Measurements from ENCODE around the gene CXADR. TPM values are rescaled to one million over a fixed set of nuclear protein-coding genes. Genes with fewer than 3 reads are reported as not detected.

Gene CXADR
- total and polyA plus RNA-seq, 3 experiments from 2014 or later, result 0.42 to 1.1 (median 0.81) TPM

DNA sequence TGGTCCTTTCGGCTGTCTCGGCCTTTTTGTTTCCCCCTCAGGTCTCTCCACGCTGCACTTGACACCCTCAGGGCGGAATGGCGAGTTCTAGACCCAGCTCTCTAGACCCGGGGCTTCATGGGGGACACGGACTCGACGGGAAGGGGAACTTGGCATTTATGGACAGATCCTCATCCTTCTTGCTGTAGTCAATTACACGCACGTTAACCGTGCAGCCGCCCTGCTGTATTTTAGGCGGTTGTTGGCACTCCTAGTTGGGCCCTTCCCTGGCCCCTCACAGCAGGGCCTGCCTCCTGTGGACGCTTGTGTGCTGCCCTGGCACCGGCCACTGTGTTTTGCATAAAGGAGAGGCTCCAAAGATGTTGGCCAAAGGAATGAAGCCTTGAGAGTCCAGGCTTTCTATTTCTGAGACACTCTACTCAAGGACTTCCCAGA, 100.4 kb downstream of the CXADR start:
- Histone ChIP-seq H3K4me3 (ENCODE audit: low read length) (peak overlapping the region; percentile 36), H3K27me3 (ENCODE audit: insufficient read depth, low read length, poor library complexity, severe bottlenecking) (no peaks in the 10 kb centered on the region), H3K9me3 (ENCODE audit: low read length) (no peaks in the 10 kb centered on the region), H3K4me1 (ENCODE audit: insufficient read depth, low read length) (peaks cover 10% of the 10 kb centered on the region), H3K27ac (ENCODE audit: low read depth, low read length) (no peak overlapping the region), H3K36me3 (ENCODE audit: insufficient read depth, low read length) (no peaks in the 10 kb centered on the region)
- Mint-ChIP-seq H3K4me3 (peak overlapping the region; percentile 80 to 92 (median 85)), H3K27ac (peak overlapping the region in 7 of 8 donors; percentile 81 to 92 (median 86)), H3K4me1 (peaks cover 19 to 40% (median 27%) of the 10 kb centered on the region in 3 donors), H3K27me3 (peaks cover 0 to 1% of the 10 kb centered on the region in 2 donors), H3K36me3 (peaks cover 5 to 19% (median 7%) of the 10 kb centered on the region in 3 donors), H3K9me3 (no peaks in the 10 kb centered on the region)
- DNase-seq, result peak in 1 of 5 donors; percentile 1
- ChIA-PET CTCF (interaction anchor here (1.3 kb wide), 1 partner anchor 162 kb away, joined by 3 read pairs; no protein-coding TSS in a partner anchor), POLR2A (no interaction called here)

- ChIA-PET POLR2A (no interaction called here), CTCF (no interaction called here)
- Mint-ChIP-seq H3K36me3 (peaks cover 0 to 4% (median 0%) of the 10 kb centered on the region in 3 donors), H3K9me3 (no peaks in the 10 kb centered on the region), H3K27me3 (no peaks in the 10 kb centered on the region), H3K4me1 (peaks cover 0 to 7% (median 1%) of the 10 kb centered on the region in 3 donors), H3K4me3 (peak overlapping the region in 1 of 7 donors; percentile 24), H3K27ac (peak overlapping the region in 1 of 8 donors; percentile 58)
- DNase-seq, result no peak
- Histone ChIP-seq H3K4me3 (ENCODE audit: low read length) (no peak overlapping the region), H3K27me3 (ENCODE audit: insufficient read depth, low read length, poor library complexity, severe bottlenecking) (no peaks in the 10 kb centered on the region), H3K9me3 (ENCODE audit: low read length) (no peaks in the 10 kb centered on the region), H3K27ac (ENCODE audit: low read depth, low read length) (no peak overlapping the region), H3K36me3 (ENCODE audit: insufficient read depth, low read length) (no peaks in the 10 kb centered on the region), H3K4me1 (ENCODE audit: insufficient read depth, low read length) (no peaks in the 10 kb centered on the region)
These were observed 104.0 kb downstream of the CXADR start for GRCh38 chr21:17616831-17617230.

GRCh38 chr21:17622018-17622417, 109.2 kb downstream of the CXADR start:
- Mint-ChIP-seq H3K4me1 (no peaks in the 10 kb centered on the region), H3K4me3 (no peak overlapping the region), H3K27ac (no peak overlapping the region), H3K27me3 (peaks cover 3 to 29% of the 10 kb centered on the region in 2 donors), H3K36me3 (no peaks in the 10 kb centered on the region), H3K9me3 (no peaks in the 10 kb centered on the region)
- ChIA-PET CTCF (no interaction called here), POLR2A (no interaction called here)
- H3K9me3 ChIP-seq (ENCODE audit: low read length), result no peaks in the 10 kb centered on the region
- no peaks in the 10 kb centered on the region for H3K36me3 ChIP-seq (ENCODE audit: insufficient read depth, low read length)
- H3K27ac ChIP-seq (ENCODE audit: low read depth, low read length), result no peak overlapping the region
- H3K4me3 ChIP-seq (ENCODE audit: low read length), result no peak overlapping the region
- peaks cover 5% of the 10 kb centered on the region for H3K27me3 ChIP-seq (ENCODE audit: insufficient read depth, low read length, poor library complexity, severe bottlenecking)
- no peaks in the 10 kb centered on the region for H3K4me1 ChIP-seq (ENCODE audit: insufficient read depth, low read length)
- no peak for DNase-seq

- Mint-ChIP-seq H3K4me3 (no peak overlapping the region), H3K27ac (no peak overlapping the region), H3K27me3 (peaks cover 3 to 14% of the 10 kb centered on the region in 2 donors), H3K9me3 (no peaks in the 10 kb centered on the region), H3K36me3 (no peaks in the 10 kb centered on the region), H3K4me1 (no peaks in the 10 kb centered on the region)
- no peak overlapping the region for H3K27ac ChIP-seq (ENCODE audit: low read depth, low read length)
- no peak for DNase-seq
- ChIA-PET CTCF (no interaction called here), POLR2A (no interaction called here)
- peaks cover 3% of the 10 kb centered on the region for H3K27me3 ChIP-seq (ENCODE audit: insufficient read depth, low read length, poor library complexity, severe bottlenecking)
- H3K4me3 ChIP-seq (ENCODE audit: low read length), result no peak overlapping the region
- H3K9me3 ChIP-seq (ENCODE audit: low read length), result no peaks in the 10 kb centered on the region
- H3K36me3 ChIP-seq (ENCODE audit: insufficient read depth, low read length), result no peaks in the 10 kb centered on the region
- H3K4me1 ChIP-seq (ENCODE audit: insufficient read depth, low read length), result no peaks in the 10 kb centered on the region
These were observed 118.4 kb downstream of the CXADR start for GRCh38 chr21:17631195-17631594.

GRCh38 chr21:17636711-17637110, 123.9 kb downstream of the CXADR start:
- Mint-ChIP-seq H3K27ac (no peak overlapping the region), H3K4me3 (no peak overlapping the region), H3K36me3 (peaks cover 0 to 16% (median 4%) of the 10 kb centered on the region in 3 donors), H3K4me1 (peaks cover 0 to 2% (median 0%) of the 10 kb centered on the region in 3 donors), H3K27me3 (peaks cover 0 to 4% of the 10 kb centered on the region in 2 donors), H3K9me3 (peaks cover 2 to 6% (median 4%) of the 10 kb centered on the region in 5 donors)
- ChIA-PET CTCF (interaction anchor here (0.7 kb wide), 1 partner anchor 28 kb away, joined by 3 read pairs; no protein-coding TSS in a partner anchor), POLR2A (no interaction called here)
- H3K36me3 ChIP-seq (ENCODE audit: insufficient read depth, low read length), result no peaks in the 10 kb centered on the region
- no peak overlapping the region for H3K4me3 ChIP-seq (ENCODE audit: low read length)
- H3K27ac ChIP-seq (ENCODE audit: low read depth, low read length), result no peak overlapping the region
- no peaks in the 10 kb centered on the region for H3K9me3 ChIP-seq (ENCODE audit: low read length)
- H3K27me3 ChIP-seq (ENCODE audit: insufficient read depth, low read length, poor library complexity, severe bottlenecking), result no peaks in the 10 kb centered on the region
- DNase-seq, result no peak
- no peaks in the 10 kb centered on the region for H3K4me1 ChIP-seq (ENCODE audit: insufficient read depth, low read length)

- H3K4me1 Mint-ChIP-seq, result peaks cover 5 to 11% (median 10%) of the 10 kb centered on the region in 3 donors
- Histone ChIP-seq H3K27me3 (ENCODE audit: insufficient read depth, low read length, poor library complexity, severe bottlenecking) (no peaks in the 10 kb centered on the region), H3K4me3 (ENCODE audit: low read length) (no peak overlapping the region), H3K9me3 (ENCODE audit: low read length) (no peaks in the 10 kb centered on the region), H3K4me1 (ENCODE audit: insufficient read depth, low read length) (no peaks in the 10 kb centered on the region), H3K36me3 (ENCODE audit: insufficient read depth, low read length) (no peaks in the 10 kb centered on the region), H3K27ac (ENCODE audit: low read depth, low read length) (no peak overlapping the region)
- H3K9me3 Mint-ChIP-seq, result peaks cover 2 to 6% (median 4%) of the 10 kb centered on the region in 5 donors
- peaks cover 0 to 4% of the 10 kb centered on the region in 2 donors for H3K27me3 Mint-ChIP-seq
- peak overlapping the region in 1 of 8 donors; percentile 9 for H3K27ac Mint-ChIP-seq
- H3K36me3 Mint-ChIP-seq, result peaks cover 0 to 16% (median 4%) of the 10 kb centered on the region in 3 donors
- no peak for DNase-seq
- CTCF ChIA-PET, result interaction anchor here (2.5 kb wide), 1 partner anchor 285 kb away, joined by 9 read pairs; no protein-coding TSS in a partner anchor
- no peak overlapping the region for H3K4me3 Mint-ChIP-seq
- POLR2A ChIA-PET, result no interaction called here
These were observed 128.0 kb downstream of the CXADR start for GRCh38 chr21:17640821-17641220.

Other genes with a start within 250 kb of the CXADR start
- 10 to 100 TPM; 43.1 to 45.7 TPM for gene BTG3, start 99.9 kb downstream of the CXADR start, total RNA-seq
- 11.5 TPM for gene BTG3, start 99.9 kb downstream of the CXADR start, polyA plus RNA-seq

Data from CD8-positive, alpha-beta memory T cell (primary cell).